H9 (cell line): Measurements from ENCODE around the gene QARS1. TPM values are rescaled to one million over a fixed set of nuclear protein-coding genes. Genes with fewer than 3 reads are reported as not detected.

Experiments
- DNase-seq: peaks from one replicate; pipeline ENCODE4 v3.0.0-alpha.2; 2017
- H2AFZ ChIP-seq: one replicate; pipeline ENCODE4 v1.6.1; 2013; ENCODE audit warnings: mild to moderate bottlenecking, low read length, control low read depth, moderate library complexity
- H2AK5ac ChIP-seq: 2 replicates; pipeline ENCODE4 v1.6.1; 2013; ENCODE audit warnings: low read length, control low read depth, mixed read lengths; ENCODE audit not compliant: insufficient read length
- H2BK120ac ChIP-seq: one replicate; pipeline ENCODE4 v1.6.1; 2013; ENCODE audit warnings: low read depth, mild to moderate bottlenecking, low read length, control low read depth, inconsistent platforms; ENCODE audit not compliant: poor library complexity, severe bottlenecking
- H2BK12ac ChIP-seq: 2 replicates; pipeline ENCODE4 v1.6.1; 2013; ENCODE audit warnings: low read length, control low read depth, mixed read lengths, low read depth; ENCODE audit not compliant: insufficient read length
- H2BK15ac ChIP-seq: 2 replicates; pipeline ENCODE4 v1.6.1; 2013; ENCODE audit warnings: low read depth, low read length, control low read depth
- H2BK20ac ChIP-seq: one replicate; pipeline ENCODE4 v1.6.1; 2013; ENCODE audit warnings: low read depth, mild to moderate bottlenecking, low read length, control low read depth, inconsistent platforms; ENCODE audit not compliant: poor library complexity, severe bottlenecking
- H2BK5ac ChIP-seq: 2 replicates; pipeline ENCODE4 v1.6.1; 2013; ENCODE audit warnings: low read length, control low read depth, mixed read lengths; ENCODE audit not compliant: insufficient read length
- H3K14ac ChIP-seq: 2 replicates; pipeline ENCODE4 v1.6.1; 2013; ENCODE audit warnings: low read length, control low read depth; ENCODE audit not compliant: insufficient read depth
- H3K18ac ChIP-seq: 2 replicates; pipeline ENCODE4 v1.6.1; 2013; ENCODE audit warnings: low read depth, mild to moderate bottlenecking, mixed read lengths, low read length, control low read depth; ENCODE audit not compliant: insufficient read length
- H3K23ac ChIP-seq: 2 replicates; pipeline ENCODE4 v1.6.1; 2013; ENCODE audit warnings: low read length, control low read depth, mixed read lengths, low read depth; ENCODE audit not compliant: insufficient read length
- H3K23me2 ChIP-seq: 2 replicates; pipeline ENCODE4 v1.6.1; 2013; ENCODE audit warnings: low read depth, mild to moderate bottlenecking, mixed read lengths, low read length, control low read depth; ENCODE audit not compliant: insufficient read length, poor library complexity, severe bottlenecking
- H3K27ac ChIP-seq: 2 replicates; pipeline ENCODE4 v1.5.1; 2013; ENCODE audit warnings: low read length, control low read depth, mixed read lengths, low read depth; ENCODE audit not compliant: insufficient read length
- H3K27me3 ChIP-seq: 2 replicates; pipeline ENCODE4 v1.6.1; 2013; ENCODE audit warnings: low read length, control low read depth, inconsistent platforms; ENCODE audit not compliant: insufficient read depth
- H3K4ac ChIP-seq: 2 replicates; pipeline ENCODE4 v1.6.1; 2013; ENCODE audit warnings: low read depth, mild to moderate bottlenecking, control low read depth, inconsistent platforms, low read length, moderate library complexity
- H3K4me1 ChIP-seq: 2 replicates; pipeline ENCODE4 v1.6.1; 2013; ENCODE audit warnings: low read length, control low read depth, inconsistent platforms; ENCODE audit not compliant: insufficient read depth
- H3K4me2 ChIP-seq: 2 replicates; pipeline ENCODE4 v1.6.1; 2013; ENCODE audit warnings: low read length, control low read depth, mixed read lengths; ENCODE audit not compliant: insufficient read length, insufficient read depth
- H3K56ac ChIP-seq: 2 replicates; pipeline ENCODE4 v1.6.1; 2013; ENCODE audit warnings: low read depth, mild to moderate bottlenecking, mixed read lengths, low read length, control low read depth; ENCODE audit not compliant: insufficient read length
- H3K79me1 ChIP-seq: 2 replicates; pipeline ENCODE4 v1.6.1; 2013; ENCODE audit warnings: low read depth, mild to moderate bottlenecking, moderate library complexity, low read length, control low read depth, inconsistent platforms; ENCODE audit not compliant: insufficient read depth, poor library complexity, severe bottlenecking
- H3K79me2 ChIP-seq: 2 replicates; pipeline ENCODE4 v1.6.1; 2013; ENCODE audit warnings: low read length, control low read depth, inconsistent platforms; ENCODE audit not compliant: insufficient read depth
- H3K9ac ChIP-seq: 2 replicates; pipeline ENCODE4 v1.6.1; 2013; ENCODE audit warnings: low read length, control low read depth, mixed read lengths; ENCODE audit not compliant: insufficient read length; ENCODE audit errors: extremely low read depth
- H3K9me3 ChIP-seq: one replicate; pipeline ENCODE4 v1.6.1; 2013; ENCODE audit warnings: low read depth, low read length, inconsistent platforms; ENCODE audit not compliant: control insufficient read depth
- H3T11ph ChIP-seq: one replicate; pipeline ENCODE4 v1.6.1; 2013; ENCODE audit warnings: mild to moderate bottlenecking, low read length, control low read depth, inconsistent platforms
- H4K20me1 ChIP-seq: one replicate; pipeline ENCODE4 v1.6.1; 2013; ENCODE audit not compliant: control insufficient read depth, insufficient read length, insufficient read depth
- H4K5ac ChIP-seq: 2 replicates; pipeline ENCODE4 v1.6.1; 2013; ENCODE audit warnings: low read depth, mild to moderate bottlenecking, mixed read lengths, low read length, control low read depth; ENCODE audit not compliant: insufficient read length
- H4K8ac ChIP-seq: replicated peaks from 2 replicates; pipeline ENCODE4 v1.6.1; 2013; ENCODE audit warnings: low read length, control low read depth, mixed read lengths, low read depth; ENCODE audit not compliant: insufficient read length
- H4K91ac ChIP-seq: 2 replicates; pipeline ENCODE4 v1.6.1; 2013; ENCODE audit warnings: low read depth, mild to moderate bottlenecking, moderate library complexity, mixed read lengths, low read length, control low read depth; ENCODE audit not compliant: insufficient read length
- H3K27ac Mint-ChIP-seq, 3 experiments: 2 replicates in 2 of 3; 3 replicates in 1 of 3; pipeline ENCODE4 v1.8.0; 2020 to 2021; ENCODE audit warnings: mixed read lengths in 3 of 3, mild to moderate bottlenecking in 1 of 3, moderate library complexity in 1 of 3
- H3K27me3 Mint-ChIP-seq: 2 replicates; pipeline ENCODE4 v1.8.0; 2021; ENCODE audit warnings: low read depth, mild to moderate bottlenecking, moderate library complexity, mixed read lengths
- H3K36me3 Mint-ChIP-seq, 3 experiments: 2 replicates in 2 of 3; 3 replicates in 1 of 3; pipeline ENCODE4 v1.8.0; 2020 to 2021; ENCODE audit warnings: low read depth in 3 of 3, mixed read lengths in 3 of 3; ENCODE audit not compliant: insufficient read depth in 1 of 3
- H3K4me1 Mint-ChIP-seq, 2 experiments: 2 replicates each; pipeline ENCODE4 v1.8.0; 2020; ENCODE audit warnings: mixed read lengths in 2 of 2
- H3K4me3 Mint-ChIP-seq, 2 experiments: 2 replicates in 1 of 2; 3 replicates in 1 of 2; pipeline ENCODE4 v1.8.0; 2020 to 2021; ENCODE audit warnings: mild to moderate bottlenecking in 2 of 2, mixed read lengths in 2 of 2, moderate library complexity in 1 of 2
- H3K9me3 Mint-ChIP-seq, 2 experiments: 2 replicates in 1 of 2; 3 replicates in 1 of 2; pipeline ENCODE4 v1.8.0; 2020; ENCODE audit warnings: mild to moderate bottlenecking in 2 of 2, mixed read lengths in 2 of 2, moderate library complexity in 1 of 2
- CTCF ChIP-seq: fragments of 200-600 bp; sonication (generic); conservative IDR thresholded peaks from 3 replicates; pipeline ENCODE4 v1.8.0; 2021; ENCODE audit warnings: antibody characterized with exemption, mild to moderate bottlenecking
- WGBS: extraction: QIAGEN DNeasy Blood & Tissue Kit; methylation state at CpG from one replicate; pipeline ENCODE4 v1.1.7; 2013; ENCODE audit warnings: missing lambda C conversion rate, low lambda C conversion rate, mixed read lengths; ENCODE audit not compliant: insufficient read length; ENCODE audit errors: extremely low coverage; 5-methylcytosine and 5-hydroxymethylcytosine counted together
- total RNA-seq: library from RNA; stranded (reverse); gene quantifications from 2 replicates; pipeline ENCODE4 v1.2.1, GENCODE V29; 2021

Gene QARS1
- total RNA-seq, 1 experiment from 2014 or later = 390 TPM

GRCh38 chr3:49081429-49081828 is 23.1 kb downstream of the QARS1 start:
- 0 out of 4 replicates have a peak, but pooled peaks cover 0 to 2% of the 10 kb centered on the region in 2 experiments for H3K4me1 Mint-ChIP-seq
- peaks cover 12 to 21% (median 17%) of the 10 kb centered on the region in 3 experiments for H3K36me3 Mint-ChIP-seq
- Histone ChIP-seq H2BK5ac (no peak overlapping the region), H3K56ac (no peak overlapping the region), H3K14ac (no peak overlapping the region), H2AK5ac (no peak overlapping the region), H4K8ac (no peak overlapping the region), H3K4me2 (no peak overlapping the region), H2BK12ac (no peak overlapping the region), H3K27me3 (no peaks in the 10 kb centered on the region), H3K79me2 (peaks cover 16% of the 10 kb centered on the region; the same call in 1 of the 2 replicates), H3T11ph (no peak overlapping the region), H3K27ac (no peak overlapping the region), H3K18ac (no peak overlapping the region), H2BK120ac (no peak overlapping the region), H4K20me1 (no peaks in the 10 kb centered on the region), H3K9me3 (no peaks in the 10 kb centered on the region), H3K23me2 (no peaks in the 10 kb centered on the region), H2AFZ (no peak overlapping the region), H4K91ac (no peak overlapping the region), H4K5ac (no peak overlapping the region), H3K23ac (no peak overlapping the region), H3K9ac (no peak overlapping the region), H2BK15ac (no peak overlapping the region), H2BK20ac (no peak overlapping the region), H3K4ac (no peak overlapping the region), H3K4me1 (no peaks in the 10 kb centered on the region), H3K79me1 (peaks cover 16% of the 10 kb centered on the region)
- TF ChIP-seq CTCF = no peak
- DNase-seq = no peak
- no peak overlapping the region for H3K4me3 Mint-ChIP-seq
- no peak overlapping the region; a peak in 1 of 7 replicates for H3K27ac Mint-ChIP-seq
- H3K27me3 Mint-ChIP-seq = no peaks in the 10 kb centered on the region
- no peaks in the 10 kb centered on the region for H3K9me3 Mint-ChIP-seq
- no CpG with 5 or more reads among the region's 8 CpGs for WGBS
